HG02970 (cell line): Measurements from ENCODE around the gene CEACAM18.
"Not testable (repeated sequence)": the region's sequence is repeated elsewhere in the genome, so short reads cannot be mapped to it uniquely, and the experiment has no call there.

Source experiments
- ATAC-seq: cut with Tn5 transposase; IDR thresholded peaks from one replicate; pipeline ENCODE4 v1.9.1; 2021; ENCODE audit warnings: mild to moderate bottlenecking, moderate library complexity, moderate number of reproducible peaks; ENCODE audit not compliant: unreplicated experiment, low FRiP score

The CEACAM18 gene

DNA sequence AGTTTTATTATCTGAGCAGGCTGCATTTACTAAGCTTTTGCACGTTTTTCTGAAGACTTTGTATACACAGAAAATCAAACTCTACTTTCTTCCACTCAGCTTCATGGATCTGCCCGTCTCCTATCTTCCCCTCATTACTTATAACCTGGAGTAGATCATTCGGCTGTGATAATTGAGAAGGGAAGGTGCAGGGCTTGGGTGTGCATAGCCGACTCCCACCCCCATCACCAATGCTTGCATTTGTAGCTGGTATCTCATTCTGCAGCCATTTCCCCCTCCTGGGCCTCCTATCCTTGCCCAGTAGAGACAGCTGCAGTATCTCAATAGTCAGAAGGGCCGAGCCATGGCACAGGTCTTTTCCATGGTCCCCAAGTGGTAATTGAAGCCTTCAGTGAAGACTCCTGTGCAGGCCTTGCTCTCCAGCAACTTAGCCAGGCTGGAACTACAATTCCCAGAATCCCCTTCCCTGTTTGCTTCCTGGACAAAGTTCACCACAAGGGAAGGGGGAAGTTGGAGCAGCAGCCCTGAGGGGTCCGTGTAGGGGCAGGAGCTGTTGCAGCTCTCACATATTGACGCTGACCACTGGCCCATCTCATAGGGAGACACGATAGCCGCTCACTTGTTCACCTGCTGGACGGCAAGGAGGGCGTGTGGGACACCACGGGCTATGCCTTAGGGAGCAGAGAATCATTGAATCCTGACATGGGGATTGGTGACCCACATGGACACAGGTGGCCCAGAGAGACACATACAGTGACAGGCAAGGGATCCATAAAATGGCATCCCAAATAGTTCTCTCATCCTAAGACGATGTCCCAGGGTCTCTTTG lies 18.0 kb upstream of the CEACAM18 start:
- no peak for ATAC-seq

DNA sequence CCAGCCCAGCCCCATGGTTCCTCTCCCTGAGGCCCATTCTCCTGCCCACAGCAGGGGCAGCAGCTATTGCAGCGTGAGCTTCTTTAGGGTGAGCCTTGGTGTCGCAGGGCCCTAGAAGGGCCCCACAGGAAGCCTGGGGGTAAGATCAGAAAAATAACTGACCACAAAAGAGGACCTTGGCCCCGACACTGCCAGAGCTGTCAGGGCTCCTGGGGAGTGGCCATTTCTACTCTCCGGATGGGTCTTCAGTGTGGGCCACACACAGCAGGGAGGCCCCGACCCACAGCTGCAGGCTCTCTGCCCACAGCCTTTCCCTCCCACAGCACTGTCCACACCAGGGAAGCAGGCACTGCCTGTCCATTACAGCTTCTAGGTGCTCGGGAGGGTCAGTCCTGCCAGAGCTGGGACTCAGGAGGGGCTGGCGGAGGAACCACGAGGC lies 16.6 kb upstream of the CEACAM18 start:
- ATAC-seq: no peak

DNA sequence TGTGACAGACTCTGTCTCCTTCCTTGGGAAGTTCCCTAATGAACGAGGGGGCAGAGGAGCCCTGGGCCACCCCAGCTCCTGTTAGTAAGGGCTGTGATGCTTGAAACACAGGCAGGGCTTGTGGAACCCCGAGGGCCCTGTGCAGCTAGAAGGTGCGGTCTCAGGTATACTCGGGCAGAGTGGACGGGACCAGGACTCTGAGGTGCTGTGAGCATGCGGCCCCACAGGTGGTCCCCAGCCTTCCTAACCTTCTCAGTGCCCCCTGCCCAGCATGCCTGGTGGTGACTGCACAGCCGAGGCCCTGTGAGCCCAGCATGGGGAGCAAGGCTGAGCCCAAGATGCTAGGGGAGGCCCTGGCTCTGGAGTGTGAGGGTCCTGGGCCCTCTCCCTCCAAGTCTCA lies 16.1 kb upstream of the CEACAM18 start:
- no peak for ATAC-seq

DNA sequence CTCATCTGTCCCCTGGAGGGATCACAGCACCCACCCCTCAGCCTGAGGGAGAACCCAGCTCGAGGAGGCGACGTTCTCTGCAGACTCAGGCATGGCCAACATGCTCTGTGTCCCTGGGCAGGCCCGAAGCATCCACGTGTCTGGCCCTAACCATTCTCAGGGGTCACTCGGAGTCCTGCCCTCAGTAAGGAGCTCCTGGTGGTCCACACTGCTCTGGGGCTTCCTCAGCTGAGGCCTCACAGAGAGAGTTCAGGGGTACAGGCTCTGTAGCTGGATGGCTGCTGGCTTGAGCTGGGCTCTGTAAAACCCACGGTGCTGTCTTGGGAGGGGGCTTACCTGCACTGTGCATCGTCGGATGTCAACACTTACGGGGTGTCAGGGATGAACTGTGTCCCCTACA lies 15.7 kb upstream of the CEACAM18 start:
- no peak for ATAC-seq

DNA sequence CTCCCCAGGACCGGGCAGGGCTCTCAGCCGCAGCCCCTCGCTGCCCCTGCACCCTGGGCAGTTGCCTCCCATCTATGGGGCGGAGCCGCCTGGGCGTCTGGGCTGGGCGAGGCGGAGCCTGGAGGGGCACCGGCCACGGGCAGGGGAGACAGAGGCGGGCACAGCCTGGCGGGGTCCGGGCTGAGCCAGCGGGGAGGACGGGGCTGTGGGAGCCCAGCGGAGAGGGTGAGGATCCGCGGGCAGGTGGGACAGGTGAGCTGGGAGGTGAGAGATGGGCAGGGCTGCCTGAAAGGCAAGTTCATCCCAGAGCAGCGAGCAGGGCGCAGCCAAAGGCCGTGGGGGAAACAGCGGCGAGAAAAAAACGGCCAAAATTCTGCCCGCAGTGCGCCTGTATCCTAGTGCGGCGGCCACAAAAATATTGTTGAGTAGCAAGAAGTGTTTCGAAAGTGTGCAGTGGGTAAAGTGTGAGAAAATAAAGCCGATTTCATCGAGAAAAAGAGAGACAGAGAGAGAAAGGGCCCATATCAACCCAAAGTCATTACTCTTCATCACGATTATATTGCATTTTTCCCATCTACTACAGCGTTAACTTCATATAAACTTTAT lies 14.3 kb upstream of the CEACAM18 start:
- not testable (repeated sequence) for ATAC-seq

DNA sequence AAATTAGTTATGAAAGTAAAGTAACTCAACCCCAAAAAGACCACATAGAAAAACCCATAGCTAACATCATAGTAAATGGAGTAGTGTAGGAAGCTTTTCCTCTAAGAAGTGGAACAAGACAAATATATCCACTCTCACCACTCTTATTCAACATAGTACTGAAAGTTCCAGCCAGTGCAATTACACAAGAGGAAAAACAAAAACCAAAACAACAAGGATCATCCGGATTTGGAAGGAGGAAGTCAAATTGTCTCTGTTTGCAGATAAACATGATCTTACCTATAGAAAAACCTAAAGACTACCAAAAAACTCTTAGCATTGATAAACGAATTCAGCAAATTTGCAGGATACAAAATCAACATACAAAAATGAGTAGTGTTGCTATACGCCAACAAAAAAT lies 11.6 kb upstream of the CEACAM18 start:
- no peak for ATAC-seq

DNA sequence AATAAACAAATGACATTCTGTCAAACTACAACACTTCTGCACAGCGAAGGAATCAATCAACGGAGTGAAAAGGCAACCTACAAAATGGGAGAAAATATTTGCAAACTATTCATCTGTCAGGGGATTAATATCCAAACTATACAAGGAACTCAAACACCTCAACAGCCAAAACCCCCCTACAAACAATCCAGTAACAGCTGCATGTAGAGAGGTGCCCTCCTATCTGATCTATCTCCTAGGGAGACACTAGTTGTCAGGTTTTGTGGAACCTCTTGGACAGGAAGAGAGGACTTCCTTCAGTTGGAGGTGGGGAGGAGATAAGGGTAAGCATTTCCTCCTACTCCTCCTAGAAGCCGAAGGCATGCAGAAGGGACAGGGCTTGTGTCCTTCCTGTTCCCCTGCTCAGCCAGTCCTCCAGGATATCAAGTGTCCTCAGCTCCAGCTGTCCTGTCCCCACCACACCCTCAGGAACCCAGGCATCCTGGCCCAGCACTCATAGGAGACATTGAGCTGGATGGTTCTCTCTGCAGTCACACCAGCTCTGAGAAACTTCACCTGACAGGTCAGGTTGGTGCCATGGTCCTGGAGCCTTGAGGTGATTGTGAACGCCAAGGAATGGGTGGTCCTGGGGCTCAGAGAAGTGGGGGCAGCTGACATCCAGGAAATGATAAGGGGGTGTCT lies 10.3 kb upstream of the CEACAM18 start:
- ATAC-seq: no peak

DNA sequence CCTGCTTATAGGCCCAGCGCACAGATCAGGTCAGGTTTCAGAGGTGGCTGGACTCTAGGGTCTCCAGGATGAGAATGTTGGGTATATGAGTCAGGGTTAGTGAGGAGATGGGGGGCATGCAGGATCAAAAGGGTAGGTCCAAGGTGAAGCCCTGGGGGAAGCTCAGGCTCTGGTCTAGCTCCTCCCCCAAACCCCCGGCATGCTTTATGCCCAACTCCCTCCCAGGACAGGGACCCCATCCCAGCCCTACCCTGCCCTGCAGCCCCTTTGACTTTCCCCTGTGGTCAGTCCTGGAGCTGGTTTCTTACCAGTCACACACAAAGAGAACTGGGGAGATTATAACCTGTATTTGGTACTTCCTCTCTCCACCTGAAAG lies 9.8 kb upstream of the CEACAM18 start:
- no peak for ATAC-seq

DNA sequence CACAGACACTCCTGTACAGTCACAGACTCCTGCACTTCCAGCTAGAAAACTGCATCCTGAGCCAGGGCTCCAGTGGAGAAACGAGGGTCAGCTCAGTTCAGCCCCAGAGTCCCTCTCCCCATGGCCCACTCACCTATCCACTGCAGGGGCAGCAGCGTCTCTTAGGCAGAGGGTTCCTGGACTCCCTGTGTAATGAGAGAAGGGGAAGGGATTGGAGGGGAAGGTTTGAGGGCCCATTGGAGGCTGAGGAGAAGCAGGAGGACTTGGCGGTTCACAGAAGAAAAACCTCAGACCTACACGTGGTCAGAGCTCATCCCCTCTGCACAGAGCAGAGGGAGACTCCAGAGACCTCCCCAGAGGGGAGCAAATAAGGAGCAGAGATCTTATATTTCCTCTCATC lies 9.2 kb upstream of the CEACAM18 start:
- no peak for ATAC-seq

DNA sequence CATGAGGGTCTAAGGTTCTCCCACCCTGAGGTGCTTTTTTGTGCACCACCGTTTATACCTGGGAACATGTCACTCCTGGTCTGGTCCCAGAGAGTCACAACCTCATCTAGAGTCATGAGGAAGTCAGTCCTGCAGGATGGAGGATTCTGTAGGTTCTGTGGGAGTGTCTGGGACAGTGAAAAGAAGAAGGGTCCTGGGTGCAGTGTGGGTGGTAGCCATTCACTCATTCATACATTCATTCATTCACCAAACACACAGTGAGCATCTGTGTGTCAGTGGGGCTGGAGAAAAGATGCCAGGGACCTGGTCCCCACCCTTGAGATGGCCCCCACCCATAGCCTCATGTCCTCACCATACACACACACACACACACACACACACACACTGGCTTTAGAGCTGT lies 8.7 kb upstream of the CEACAM18 start:
- no peak for ATAC-seq

DNA sequence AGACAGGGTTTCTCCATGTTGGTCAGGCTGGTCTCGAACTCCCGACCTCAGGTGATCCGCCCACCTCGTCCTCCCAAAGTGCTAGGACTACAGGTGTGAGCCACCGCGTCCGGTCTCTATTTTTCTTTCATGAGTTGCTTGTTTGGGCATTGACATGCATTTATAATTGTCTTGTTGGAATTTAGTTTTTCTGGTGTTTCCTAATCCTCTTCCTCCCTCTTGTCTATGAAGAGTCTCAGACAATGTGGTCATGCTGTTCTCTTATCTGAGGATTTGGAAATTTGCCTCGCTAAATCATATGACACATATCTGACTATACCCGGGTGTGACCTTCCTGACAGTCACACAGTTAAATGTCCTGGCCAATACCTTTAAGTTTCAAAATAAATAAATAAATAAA lies 7.4 kb upstream of the CEACAM18 start:
- no peak for ATAC-seq

DNA sequence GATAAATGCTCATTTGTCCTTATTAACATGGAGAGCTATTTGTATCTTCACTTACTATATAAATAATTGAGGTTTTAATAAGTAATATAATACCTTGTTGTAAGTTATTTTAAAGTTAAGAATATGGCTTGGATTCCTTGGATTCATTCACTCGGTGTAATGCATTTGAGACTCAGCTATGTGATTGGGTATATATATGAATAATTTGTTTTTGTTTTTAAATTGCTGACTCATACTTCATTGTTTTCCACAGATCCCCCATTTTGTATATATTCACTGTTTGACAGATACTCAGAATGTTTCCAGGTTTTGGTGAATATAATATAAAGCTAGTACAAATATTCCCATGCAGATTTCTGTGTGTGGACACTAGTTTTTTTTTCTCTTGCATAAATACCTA lies 6.8 kb upstream of the CEACAM18 start:
- ATAC-seq: no peak

DNA sequence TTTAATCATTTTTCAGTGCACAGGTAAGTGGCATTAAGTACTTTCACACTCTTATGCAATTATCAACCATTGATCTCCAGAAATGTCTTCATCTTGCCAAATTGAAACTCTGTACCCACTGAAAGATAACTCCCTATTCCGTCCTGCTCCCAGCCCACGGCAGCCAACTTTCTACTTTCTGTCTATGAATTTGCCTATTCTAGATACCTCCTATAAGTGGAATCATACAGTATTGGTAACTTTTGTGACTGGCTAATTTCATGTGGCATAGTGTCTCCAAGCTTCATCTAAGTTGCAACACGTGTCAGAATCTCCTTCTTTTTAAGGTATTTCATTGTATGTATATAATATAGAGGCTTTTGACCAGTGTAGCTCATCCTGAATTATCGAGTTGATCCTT lies 5.7 kb upstream of the CEACAM18 start:
- ATAC-seq: no peak

DNA sequence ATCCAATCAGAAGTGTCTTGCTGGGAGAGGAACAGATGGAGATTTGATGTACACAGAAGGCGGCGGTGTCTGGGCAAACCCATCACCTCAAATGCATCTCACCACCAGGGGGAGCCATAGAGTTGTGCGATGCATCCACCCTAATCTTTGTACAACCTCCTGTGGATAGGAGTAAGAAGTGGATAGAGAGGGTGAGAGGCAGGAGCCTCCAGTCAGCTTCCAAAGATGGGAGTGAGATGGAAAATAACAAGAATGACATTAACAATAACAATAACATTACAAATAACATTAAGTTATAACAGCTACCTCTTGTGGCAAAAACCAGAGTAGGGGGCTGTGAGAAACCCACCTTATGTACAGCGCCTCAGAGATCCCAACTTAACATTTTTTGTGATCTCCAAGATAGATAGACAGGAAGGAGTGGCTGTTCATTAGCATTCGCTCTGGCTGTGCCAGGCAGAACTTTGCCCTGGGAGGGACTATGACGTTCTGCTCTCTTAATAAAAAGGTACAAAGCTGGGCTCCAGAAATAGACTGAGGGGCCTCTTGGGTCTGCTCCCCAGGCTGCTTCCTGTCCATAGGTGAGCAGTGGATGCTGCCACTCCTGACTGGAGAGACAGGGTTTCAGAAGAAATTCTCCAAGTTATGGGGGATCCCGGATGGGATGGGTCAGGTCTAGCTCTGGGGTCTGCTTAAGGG lies 5.2 kb upstream of the CEACAM18 start:
- ATAC-seq: no peak

DNA sequence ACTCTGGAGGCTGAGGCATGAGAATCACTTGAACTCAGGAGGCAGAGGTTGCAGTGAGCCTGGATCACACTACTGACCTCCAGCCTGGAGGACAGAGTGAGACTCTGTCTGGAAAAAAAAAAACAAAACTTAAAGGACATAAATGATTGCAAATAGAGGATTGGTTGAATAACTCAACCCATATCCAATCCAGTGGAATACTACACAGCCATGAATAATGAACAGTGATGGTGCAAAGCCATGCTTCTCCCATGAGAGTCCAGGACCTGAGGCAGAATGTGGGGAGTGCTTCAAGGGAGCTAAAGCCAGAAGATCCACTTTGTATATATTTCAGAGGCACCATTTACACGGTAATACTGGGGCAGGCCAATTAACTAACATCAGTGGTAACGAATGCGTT lies 2.2 kb upstream of the CEACAM18 start:
- ATAC-seq: no peak

DNA sequence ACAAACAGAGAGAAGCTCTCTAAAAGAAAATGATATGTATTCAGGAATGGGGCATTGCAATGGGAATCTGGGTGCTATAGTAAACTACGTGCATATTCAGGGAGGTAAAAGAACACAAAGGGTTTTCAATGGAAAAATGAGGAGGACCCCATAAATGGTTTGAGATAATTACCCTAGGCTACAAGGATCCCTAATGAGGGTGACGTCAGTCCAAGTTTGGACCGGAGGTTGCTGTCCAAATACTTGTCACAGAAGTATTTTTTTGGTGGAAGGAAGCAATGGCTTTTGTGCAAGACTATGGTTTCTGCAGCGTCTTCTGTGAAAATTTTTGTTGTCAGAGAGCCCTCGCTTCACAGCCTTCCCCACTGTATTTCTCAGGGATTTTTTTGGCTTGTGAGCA lies 995 bp upstream of the CEACAM18 start:
- ATAC-seq: no peak

DNA sequence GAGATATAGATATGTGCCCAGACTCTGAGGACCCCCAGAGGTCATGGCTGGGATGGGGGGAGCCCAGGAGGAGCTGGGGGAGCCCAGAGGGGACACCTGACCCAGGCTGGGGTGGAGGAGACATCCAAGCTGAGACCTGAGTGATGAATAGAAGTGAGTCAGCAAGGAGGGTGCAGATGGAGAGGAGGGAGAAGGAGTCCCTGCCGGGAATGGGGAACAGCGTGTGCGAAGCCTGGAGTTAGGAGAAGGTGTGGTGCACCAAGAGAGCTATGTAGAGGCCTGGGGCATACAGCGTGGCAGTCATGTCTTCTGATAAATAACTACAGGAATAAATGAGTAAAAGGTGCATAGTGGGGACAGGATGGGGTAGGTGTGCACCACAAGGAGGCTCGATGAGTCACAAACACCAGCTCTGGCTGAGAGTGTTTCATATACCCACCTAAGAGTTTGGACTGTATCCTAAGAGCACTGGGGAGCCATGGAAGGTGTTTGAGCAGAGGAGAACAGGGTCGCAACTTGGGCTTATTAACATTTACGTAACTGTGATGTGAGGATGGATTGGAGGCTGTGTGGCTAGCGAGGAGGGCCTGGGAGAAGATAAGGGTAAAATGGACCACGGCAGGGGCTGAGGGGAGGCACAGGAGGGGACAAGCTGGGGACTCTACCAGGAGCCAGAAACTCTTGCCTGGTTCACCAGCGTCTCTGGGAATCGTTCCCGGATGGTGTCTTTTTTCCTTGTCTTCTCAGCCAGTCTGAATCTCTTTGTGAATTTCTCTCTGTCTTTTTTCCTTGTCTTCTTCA lies 1.4 kb downstream of the CEACAM18 start:
- no peak for ATAC-seq

DNA sequence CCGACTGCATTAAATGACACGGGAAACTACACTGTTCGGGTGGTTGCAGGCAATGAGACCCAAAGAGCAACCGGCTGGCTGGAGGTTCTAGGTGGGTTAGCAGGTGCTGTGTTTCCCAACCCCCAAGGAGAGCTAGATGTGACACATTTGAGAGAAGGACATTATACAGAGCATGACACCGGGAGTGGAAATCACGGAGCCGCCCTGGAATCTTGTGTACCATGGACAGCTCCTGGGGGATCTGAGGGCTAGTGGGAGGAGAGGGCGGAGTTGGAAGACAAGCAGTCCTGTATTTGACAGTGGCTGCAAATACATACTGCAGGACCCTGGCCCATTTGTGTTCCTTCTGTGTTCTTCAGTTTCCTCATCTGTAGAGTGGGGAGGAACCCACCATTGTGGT lies 2.3 kb downstream of the CEACAM18 start:
- ATAC-seq: no peak

DNA sequence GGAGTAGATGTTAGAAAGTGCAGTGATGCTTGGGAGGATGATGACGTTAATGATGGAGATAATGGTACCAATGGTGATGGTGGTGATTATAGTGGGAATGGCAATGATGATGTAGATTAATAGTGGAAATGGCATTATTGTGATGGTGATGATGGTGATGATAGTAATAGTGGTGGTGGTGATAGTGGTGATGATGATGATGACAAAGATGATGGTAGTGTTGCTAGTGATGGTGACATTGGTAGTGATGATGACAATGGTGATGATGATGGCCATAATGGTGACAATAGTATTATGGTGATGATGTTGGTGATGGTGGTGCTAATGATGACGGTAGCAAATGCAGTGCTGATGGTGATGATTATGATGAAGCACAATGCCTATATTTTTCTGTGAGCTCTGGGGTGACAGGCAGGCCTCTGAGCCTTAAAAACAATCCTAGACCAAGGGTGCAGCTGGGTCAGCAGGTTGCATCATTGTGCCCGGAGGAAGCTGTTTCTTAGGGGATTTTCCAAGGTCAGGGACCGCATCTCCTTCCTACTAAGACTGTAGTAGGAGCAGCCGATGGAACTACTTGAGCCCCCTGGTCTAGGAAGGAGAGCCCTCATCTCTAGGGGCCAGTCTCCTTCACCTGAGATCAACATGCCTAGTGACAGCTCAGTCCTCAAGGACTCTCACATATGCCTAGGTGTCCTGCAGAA lies 7.8 kb downstream of the CEACAM18 start:
- no peak for ATAC-seq

DNA sequence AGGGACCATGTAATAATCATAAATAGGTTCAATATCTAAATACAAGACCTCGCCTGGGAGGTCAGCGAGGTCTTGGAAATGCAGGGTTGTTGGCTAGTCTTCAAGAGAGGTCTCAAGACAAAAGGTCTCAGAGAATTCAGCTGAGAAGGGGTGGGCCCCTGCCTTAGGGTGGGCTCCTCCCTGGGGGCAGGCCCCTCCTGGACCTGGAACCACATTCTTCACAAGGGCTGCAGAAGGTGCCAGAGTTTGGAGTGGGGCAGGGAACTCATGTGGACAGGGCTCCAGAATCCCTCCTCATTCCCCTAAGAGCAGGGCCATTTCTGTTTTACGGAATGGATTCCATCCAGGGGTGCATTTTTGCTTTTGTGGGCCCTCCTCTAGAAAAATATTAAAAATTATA lies 10.2 kb downstream of the CEACAM18 start:
- ATAC-seq: no peak
